ENCODE results near the gene HNRNPLL. TPM values are rescaled to one million over a fixed set of nuclear protein-coding genes. Genes with fewer than 3 reads are reported as not detected.

HNRNPLL gene
- total RNA-seq, 2 donors from 2014 or later, result 70.9 to 74.1 TPM

GRCh38 chr2:38523728-38524437 is 78.8 kb downstream of the HNRNPLL start:
- no peaks in the 10 kb centered on the region for H3K36me3 Mint-ChIP-seq (ENCODE audit: low read depth)
- Histone ChIP-seq H3K4me1 (ENCODE audit: control insufficient read depth, insufficient read depth, low read length) (no peaks in the 10 kb centered on the region), H3K27ac (ENCODE audit: low read depth, low read length) (no peak overlapping the region), H3K4me3 (ENCODE audit: low read length) (no peak overlapping the region), H3K9me3 (ENCODE audit: control insufficient read depth, low read length) (no peaks in the 10 kb centered on the region), H3K9ac (ENCODE audit: extremely low read depth, low read length, poor library complexity, severe bottlenecking) (no peak overlapping the region), H3K27me3 (ENCODE audit: control insufficient read depth, insufficient read depth, low read length, poor library complexity, severe bottlenecking) (no peaks in the 10 kb centered on the region), H3K36me3 (ENCODE audit: control insufficient read depth, insufficient read depth, low read length) (no peaks in the 10 kb centered on the region)
- no peak overlapping the region for H3K27ac Mint-ChIP-seq
- TF ChIP-seq, protein P1, sequence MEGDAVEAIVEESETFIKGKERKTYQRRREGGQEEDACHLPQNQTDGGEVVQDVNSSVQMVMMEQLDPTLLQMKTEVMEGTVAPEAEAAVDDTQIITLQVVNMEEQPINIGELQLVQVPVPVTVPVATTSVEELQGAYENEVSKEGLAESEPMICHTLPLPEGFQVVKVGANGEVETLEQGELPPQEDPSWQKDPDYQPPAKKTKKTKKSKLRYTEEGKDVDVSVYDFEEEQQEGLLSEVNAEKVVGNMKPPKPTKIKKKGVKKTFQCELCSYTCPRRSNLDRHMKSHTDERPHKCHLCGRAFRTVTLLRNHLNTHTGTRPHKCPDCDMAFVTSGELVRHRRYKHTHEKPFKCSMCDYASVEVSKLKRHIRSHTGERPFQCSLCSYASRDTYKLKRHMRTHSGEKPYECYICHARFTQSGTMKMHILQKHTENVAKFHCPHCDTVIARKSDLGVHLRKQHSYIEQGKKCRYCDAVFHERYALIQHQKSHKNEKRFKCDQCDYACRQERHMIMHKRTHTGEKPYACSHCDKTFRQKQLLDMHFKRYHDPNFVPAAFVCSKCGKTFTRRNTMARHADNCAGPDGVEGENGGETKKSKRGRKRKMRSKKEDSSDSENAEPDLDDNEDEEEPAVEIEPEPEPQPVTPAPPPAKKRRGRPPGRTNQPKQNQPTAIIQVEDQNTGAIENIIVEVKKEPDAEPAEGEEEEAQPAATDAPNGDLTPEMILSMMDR (conservative IDR thresholded peaks at IDR 0.05), result peak; percentile 74
- 37 to 68% methylated on average over 2 to 9 of the region's 11 CpGs for WGBS, 2 experiments (ENCODE audit: insufficient coverage in 1 of 2, insufficient read length in 1 of 2)
- peak; percentile 80 for DNase-seq
- peaks cover 16% of the 10 kb centered on the region for H3K4me1 Mint-ChIP-seq
- H3K27me3 Mint-ChIP-seq (ENCODE audit: insufficient read depth), result peaks cover 2% of the 10 kb centered on the region
- H3K9me3 Mint-ChIP-seq, result no peaks in the 10 kb centered on the region
- H3K4me3 Mint-ChIP-seq, result no peak overlapping the region

DNA sequence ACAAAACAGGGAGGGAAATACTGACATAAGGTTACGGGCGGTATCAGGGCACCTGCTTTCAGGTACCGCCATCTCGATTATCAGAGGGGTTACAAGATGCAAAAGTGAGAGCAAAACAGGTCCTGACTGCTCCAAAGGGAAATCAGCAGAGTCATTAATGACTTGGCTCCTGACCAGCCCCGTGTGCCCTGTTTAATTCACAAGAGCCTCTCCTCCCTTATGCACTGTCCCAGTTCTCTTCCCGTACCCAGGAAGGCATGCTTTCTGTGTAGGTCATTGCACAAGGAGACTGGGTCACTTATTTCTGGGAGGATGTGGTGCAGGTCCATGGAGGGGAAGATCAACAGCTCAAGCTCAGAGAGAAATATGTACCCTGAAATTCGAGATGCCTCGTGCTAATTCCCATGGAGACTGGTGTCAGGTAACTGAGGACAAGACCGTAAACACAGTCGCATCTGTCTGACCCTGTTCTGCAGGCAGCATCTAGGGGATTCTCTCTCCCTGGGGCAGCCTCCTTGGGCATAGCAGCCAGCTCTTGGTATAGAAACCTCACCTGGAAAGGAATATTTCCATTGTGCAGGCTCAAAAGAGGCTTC is 79.9 kb downstream of the HNRNPLL start:
- Mint-ChIP-seq H3K36me3 (ENCODE audit: low read depth) (no peaks in the 10 kb centered on the region), H3K4me1 (peaks cover 16% of the 10 kb centered on the region), H3K9me3 (no peaks in the 10 kb centered on the region), H3K27ac (no peak overlapping the region), H3K27me3 (ENCODE audit: insufficient read depth) (peaks cover 2% of the 10 kb centered on the region), H3K4me3 (no peak overlapping the region)
- Histone ChIP-seq H3K9me3 (ENCODE audit: control insufficient read depth, low read length) (no peaks in the 10 kb centered on the region), H3K36me3 (ENCODE audit: control insufficient read depth, insufficient read depth, low read length) (no peaks in the 10 kb centered on the region), H3K27me3 (ENCODE audit: control insufficient read depth, insufficient read depth, low read length, poor library complexity, severe bottlenecking) (no peaks in the 10 kb centered on the region), H3K9ac (ENCODE audit: extremely low read depth, low read length, poor library complexity, severe bottlenecking) (no peak overlapping the region), H3K4me3 (ENCODE audit: low read length) (no peak overlapping the region), H3K27ac (ENCODE audit: low read depth, low read length) (no peak overlapping the region), H3K4me1 (ENCODE audit: control insufficient read depth, insufficient read depth, low read length) (no peaks in the 10 kb centered on the region)
- 83 to 88% methylated on average over 8 to 10 of the region's 10 CpGs for WGBS, 2 experiments (ENCODE audit: insufficient coverage in 1 of 2, insufficient read length in 1 of 2)
- TF ChIP-seq, protein P1 (conservative IDR thresholded peaks at IDR 0.05), result no peak
- DNase-seq, result no peak

- no peak for DNase-seq
- Histone ChIP-seq H3K27ac (ENCODE audit: low read depth, low read length) (no peak overlapping the region), H3K9me3 (ENCODE audit: control insufficient read depth, low read length) (no peaks in the 10 kb centered on the region), H3K36me3 (ENCODE audit: control insufficient read depth, insufficient read depth, low read length) (no peaks in the 10 kb centered on the region), H3K4me1 (ENCODE audit: control insufficient read depth, insufficient read depth, low read length) (no peaks in the 10 kb centered on the region), H3K4me3 (ENCODE audit: low read length) (no peak overlapping the region), H3K9ac (ENCODE audit: extremely low read depth, low read length, poor library complexity, severe bottlenecking) (no peak overlapping the region), H3K27me3 (ENCODE audit: control insufficient read depth, insufficient read depth, low read length, poor library complexity, severe bottlenecking) (no peaks in the 10 kb centered on the region)
- Mint-ChIP-seq H3K4me3 (no peak overlapping the region), H3K36me3 (ENCODE audit: low read depth) (no peaks in the 10 kb centered on the region), H3K27ac (no peak overlapping the region), H3K4me1 (peaks cover 16% of the 10 kb centered on the region), H3K27me3 (ENCODE audit: insufficient read depth) (peaks cover 2% of the 10 kb centered on the region), H3K9me3 (no peaks in the 10 kb centered on the region)
- TF ChIP-seq, protein P1 (conservative IDR thresholded peaks at IDR 0.05), result no peak
- WGBS, 2 experiments (ENCODE audit: insufficient coverage in 1 of 2, insufficient read length in 1 of 2), result 93 to 100% methylated on average over 1 to 4 of the region's 4 CpGs
These were observed 80.9 kb downstream of the HNRNPLL start for GRCh38 chr2:38521835-38522234.
